Lower leg skin (tissue), 4 donors: ENCODE data around the gene IKBKG. TPM values are rescaled to one million over a fixed set of nuclear protein-coding genes. Genes with fewer than 3 reads are reported as not detected.

Experiments used
- DNase-seq, 2 donors: peaks; one replicate each; pipeline ENCODE4 v3.0.0-alpha.2; 2019; ENCODE audit warnings: low spot score in 2 of 2
- H3K4me3 ChIP-seq: fragments of 200-600 bp; sonication (generic); 2 replicates; pipeline ENCODE4 v1.5.1; 2017; ENCODE audit warnings: mild to moderate bottlenecking, low read depth; ENCODE audit not compliant: poor library complexity, severe bottlenecking
- CTCF ChIP-seq, 3 donors: fragments of 450-650 bp; IDR thresholded peaks; one replicate each; pipeline ENCODE4 v1.5.1; 2016; ENCODE audit warnings: antibody characterized with exemption in 3 of 3, mild to moderate bottlenecking in 3 of 3, moderate library complexity in 2 of 3
- POLR2A ChIP-seq, 2 donors: fragments of 450-650 bp; IDR thresholded peaks; one replicate each; pipeline ENCODE4 v1.6.1; 2016 to 2017; ENCODE audit warnings: antibody characterized with exemption in 2 of 2, mild to moderate bottlenecking in 1 of 2, moderate library complexity in 1 of 2
- WGBS, 2 donors: methylation state at CpG; one replicate each; pipeline ENCODE4 v1.1.5; 2018; 5-methylcytosine and 5-hydroxymethylcytosine counted together
- intact Hi-C: fragments of 100-400 bp; cut with DNase I; formaldehyde crosslinking; loops from one replicate; pipeline ENCODE4 v1.15.0; 2023; ENCODE audit warnings: low total_unique reads
- total RNA-seq, 4 donors: library from RNA; depleted of rRNA; stranded (reverse); fragments of >200 nt; gene quantifications; one replicate each; pipeline ENCODE4 v1.1.0, GENCODE V29; 2016

IKBKG gene
- total RNA-seq, 4 donors from 2014 or later: 14.1 to 62.5 (median 22.1) TPM

- intact Hi-C loops: no loop called here
- no peak overlapping the region for H3K4me3 ChIP-seq
- TF ChIP-seq POLR2A (IDR thresholded peaks at IDR 0.05): no peak
- TF ChIP-seq CTCF (IDR thresholded peaks at IDR 0.05): no peak
- DNase-seq: no peak
- 65 to 69% methylated on average over 14 of the region's 14 CpGs for WGBS, 2 donors
These were observed 21.6 kb upstream of the IKBKG start for GRCh38 chrX:154525606-154526490.

GRCh38 chrX:154526901-154527675, 20.3 kb upstream of the IKBKG start:
- intact Hi-C loops: no loop called here
- TF ChIP-seq CTCF (IDR thresholded peaks at IDR 0.05): no peak
- TF ChIP-seq POLR2A (IDR thresholded peaks at IDR 0.05): no peak
- peak; percentile 67 to 94 for DNase-seq
- H3K4me3 ChIP-seq: no peak overlapping the region
- WGBS, 2 donors: 3 to 29% methylated on average over 15 of the region's 15 CpGs

GRCh38 chrX:154529206-154529612, 18.2 kb upstream of the IKBKG start:
- no peak overlapping the region for H3K4me3 ChIP-seq
- intact Hi-C loops: no loop called here
- 71 to 88% methylated on average over 1 to 6 of the region's 6 CpGs for whole genome bisulfite sequencing, 2 donors
- DNase-seq: no peak
- TF ChIP-seq CTCF (IDR thresholded peaks at IDR 0.05) (no peak), POLR2A (IDR thresholded peaks at IDR 0.05) (no peak)

- intact Hi-C loops: no loop called here
- no peak for TF ChIP-seq POLR2A (IDR thresholded peaks at IDR 0.05)
- no peak for TF ChIP-seq CTCF (IDR thresholded peaks at IDR 0.05)
- DNase-seq: no peak
These were observed 17.1 kb upstream of the IKBKG start for GRCh38 chrX:154530286-154530685.

GRCh38 chrX:154531626-154532025, 15.8 kb upstream of the IKBKG start:
- intact Hi-C loops: no loop called here
- no peak overlapping the region for H3K4me3 ChIP-seq
- TF ChIP-seq POLR2A (IDR thresholded peaks at IDR 0.05) (no peak), CTCF (IDR thresholded peaks at IDR 0.05) (no peak)
- 73 to 80% methylated on average over 5 to 14 of the region's 16 CpGs for WGBS, 2 donors
- no peak for DNase-seq

More at GRCh38 chrX:154530286-154530685, 17.1 kb upstream of the IKBKG start:
- no peak overlapping the region for H3K4me3 ChIP-seq
- WGBS, 2 donors: 65 to 71% methylated on average over 11 of the region's 11 CpGs
